GM23338 (cell line): ENCODE measurements around the gene RPL37.
"Not testable (repeated sequence)": the region's sequence is repeated elsewhere in the genome, so short reads cannot be mapped to it uniquely, and the experiment has no call there.

ENCODE experiments used
- CREB1 ChIP-seq: fragments of 250-450 bp; sonication (Bioruptor Pico); IDR thresholded peaks from 2 replicates; pipeline ENCODE4 v1.5.0; 2020; ENCODE audit warnings: low read depth, mild to moderate bottlenecking, moderate library complexity
- CTCF ChIP-seq, 2 experiments: fragments of 200-600 bp in 1 of 2; sonication (generic) in 1 of 2; conservative IDR thresholded peaks; 2 replicates each; pipeline versions ENCODE4 v1.5.1 to v1.6.1; 2016 to 2017; ENCODE audit warnings: antibody characterized with exemption in 2 of 2, low read depth in 2 of 2, mild to moderate bottlenecking in 2 of 2, moderate library complexity in 1 of 2
- EZH2 ChIP-seq: fragments of 200-600 bp; sonication (generic); IDR thresholded peaks from one replicate; pipeline ENCODE4 v1.8.0; 2017; ENCODE audit warnings: antibody characterized with exemption, mild to moderate bottlenecking, low read depth; ENCODE audit not compliant: unreplicated experiment
- EZH2phosphoT487 ChIP-seq: fragments of 200-600 bp; sonication (generic); IDR thresholded peaks from one replicate; pipeline ENCODE4 v1.8.1; 2018; ENCODE audit warnings: antibody characterized with exemption; ENCODE audit not compliant: unreplicated experiment
- JUNB ChIP-seq: IDR thresholded peaks from one replicate; pipeline ENCODE4 v1.6.1; 2016; ENCODE audit warnings: antibody characterized with exemption; ENCODE audit not compliant: unreplicated experiment
- POLR2AphosphoS5 ChIP-seq: IDR thresholded peaks from 2 replicates; pipeline ENCODE4 v1.6.1; 2016; ENCODE audit warnings: antibody characterized with exemption, low read depth
- REST ChIP-seq: IDR thresholded peaks from one replicate; pipeline ENCODE4 v1.6.1; 2018; ENCODE audit warnings: antibody characterized with exemption; ENCODE audit not compliant: unreplicated experiment
- STAT1 ChIP-seq: IDR thresholded peaks from one replicate; pipeline ENCODE4 v1.6.1; 2016; ENCODE audit warnings: antibody characterized with exemption; ENCODE audit not compliant: unreplicated experiment
- ZNF331 ChIP-seq: fragments of 250-450 bp; sonication (Bioruptor Pico); IDR thresholded peaks from 2 replicates; pipeline ENCODE4 v1.5.0; 2020; ENCODE audit warnings: low read depth, mild to moderate bottlenecking, moderate library complexity

GRCh38 chr5:40792691-40793090 is 42.3 kb downstream of the RPL37 start:
- TF ChIP-seq CREB1; CTCF (conservative IDR thresholded peaks at IDR 0.05; ENCODE audit: low read depth in 2 of 2); EZH2phosphoT487; ZNF331 (CRISPR knock-in tag); POLR2AphosphoS5; EZH2; REST; STAT1; JUNB: not testable (repeated sequence)
